Heart right ventricle (tissue), 16 donors: Measurements from ENCODE around the gene TFAP2E. TPM values are rescaled to one million over a fixed set of nuclear protein-coding genes. Genes with fewer than 3 reads are reported as not detected.
"Not testable (repeated sequence)": the region's sequence is repeated elsewhere in the genome, so short reads cannot be mapped to it uniquely, and the experiment has no call there.

Experiments
- ATAC-seq, 8 donors: fragments of 200-7000 bp; cut with Tn5 transposase; one replicate each; pipeline ENCODE4 v1.9.1; 2020; ENCODE audit warnings: mild to moderate bottlenecking in 8 of 8, moderate library complexity in 8 of 8, moderate number of reproducible peaks in 1 of 8
- DNase-seq, 2 donors: peaks; one replicate each; pipeline ENCODE4 v3.0.0-alpha.2; 2020
- H3K27ac ChIP-seq, 10 donors: fragments of 200-600 bp; sonication (generic) in 2 of 10; one replicate each; pipeline versions ENCODE4 v1.5.0 to v1.8.0; 2020 to 2022; ENCODE audit warnings: mild to moderate bottlenecking in 3 of 10
- H3K27me3 ChIP-seq, 7 donors: fragments of 200-600 bp; one replicate each; pipeline ENCODE4 v1.8.0; 2021 to 2022; ENCODE audit warnings: mild to moderate bottlenecking in 2 of 7
- H3K36me3 ChIP-seq, 9 donors: fragments of 200-600 bp; sonication (generic) in 1 of 9; one replicate each; pipeline versions ENCODE4 v1.5.0 to v1.8.0; 2020 to 2022; ENCODE audit warnings: mild to moderate bottlenecking in 2 of 9
- H3K4me1 ChIP-seq, 9 donors: fragments of 200-600 bp; sonication (generic) in 1 of 9; one replicate each; pipeline versions ENCODE4 v1.5.0 to v1.8.0; 2020 to 2022; ENCODE audit warnings: mild to moderate bottlenecking in 4 of 9
- H3K4me3 ChIP-seq, 10 donors: fragments of 200-600 bp; sonication (generic) in 2 of 10; one replicate each; pipeline versions ENCODE4 v1.5.0 to v1.8.0; 2020 to 2022; ENCODE audit warnings: mild to moderate bottlenecking in 7 of 10, moderate library complexity in 2 of 10
- H3K9me3 ChIP-seq, 11 donors: fragments of 200-600 bp in 10 of 11; sonication (generic) in 2 of 11; one replicate each; pipeline versions ENCODE4 v1.5.0 to v1.8.0; 2013 to 2022; ENCODE audit warnings: mild to moderate bottlenecking in 2 of 11, control low read depth in 1 of 11, moderate library complexity in 1 of 11
- WGBS, 2 donors: extraction: QIAGEN DNeasy Blood & Tissue Kit; methylation state at CpG; one replicate each; pipeline ENCODE4 v1.1.7; 2013; ENCODE audit warnings: inconsistent platforms in 1 of 2; 5-methylcytosine and 5-hydroxymethylcytosine counted together
- intact Hi-C, 10 donors: fragments of 100-400 bp; cut with DNase I; formaldehyde crosslinking; loops; one replicate each; pipeline versions ENCODE4 v1.11.1 to v1.14.2; 2022
- polyA plus RNA-seq, 2 donors: library from polyadenylated mRNA; stranded (reverse); fragments of 200-250 nt; gene quantifications; one replicate each; pipeline ENCODE4 v1.2.3, GENCODE V29; 2013
- total RNA-seq, 10 donors: library from RNA; stranded (reverse); fragmentation: NEBNext Ultra II Directional in 3 of 10; extraction: Animal tissue kit (Norgen Biotek cat#: 25700) in 3 of 10; gene quantifications; one replicate each; pipeline versions ENCODE4 v1.2.1 to v1.2.4, GENCODE V29; 2021 to 2023
- TF ChIP-seq, protein P1 (sequence below), 9 donors: fragments of 200-600 bp; sonication (generic) in 2 of 9; IDR thresholded peaks; one replicate each; pipeline versions ENCODE4 v1.5.0 to v1.8.0; 2021 to 2022; ENCODE audit warnings: antibody characterized with exemption in 9 of 9, mild to moderate bottlenecking in 5 of 9, moderate library complexity in 1 of 9
- donor health status: Arrhythmogenic right ventricular cardiomyopathy.
- donor health status: ischemic (EF 13 %, LVEDD 7.1; RV severe dilation, severe dysfunction).
- donor health status: healthy with polysubstance abuse.
- donor health status: DM: no; HTN: yes; CAD: no.
- donor health status: DM: no; HTN: no; CAD: no.
- donor health status: ischemic (EF 25% LVEDD 6.9; RV normal size, moderate dysfunction).
- donor health status: ischemic (EF 25% LVEDD 5.7; RV mildly dilated, moderate dysfunction).
- donor health status: healthy.
- donor health status: DM: yes; HTN: yes; CAD: no.
- donor health status: Ischemic cardiomyopathy.
- donor health status: ischemic (EF 35%, LVEDD 5.7; RV mildly dilated, moderate dysfunction).
- donor health status: nonischemic (EF 11% LVEDD 7.7; RV severe dilation, severe dysfunction).
- donor health status: DM: yes; HTN: yes; CAD: no.
- donor health status: PGD.
- donor health status: ischemic (EF 29% LVEDD 5.4; RV normal size, mild dysfunction).
- donor health status: nonischemic (EF 23%, LVEDD 6.1; RV moderate dilation, normal function).

Gene TFAP2E
- total and polyA plus RNA-seq, 12 donors, result 0.18 to 1.4 (median 0.40) TPM; not detected in 3

DNA sequence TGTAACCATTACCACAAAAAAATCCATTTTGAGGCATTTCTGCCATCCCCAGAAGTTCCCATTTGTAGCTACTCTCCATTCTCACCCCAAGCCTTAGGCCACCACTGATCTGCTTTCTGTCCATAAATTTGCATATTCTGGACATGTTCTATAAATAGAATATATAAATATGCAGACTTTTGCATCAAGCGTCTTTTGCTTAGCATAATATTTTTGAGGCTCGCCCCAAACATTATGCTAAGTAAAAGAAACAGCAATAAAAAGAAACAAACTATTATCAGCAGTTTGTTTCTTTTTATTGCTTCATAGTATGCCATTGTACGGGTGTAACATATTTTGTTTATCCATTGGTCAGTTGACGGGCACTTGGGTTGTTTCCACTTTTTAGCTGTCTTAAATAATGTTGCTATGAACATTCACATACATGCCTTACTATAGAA lies 7.9 kb downstream of the TFAP2E start:
- DNase-seq (no peak), ATAC-seq (no peak)
- intact Hi-C loops, result no loop called here
- WGBS, 2 donors, result 77 to 82% methylated on average over 4 of the region's 4 CpGs
- Histone ChIP-seq H3K4me1 (peaks cover 0 to 27% (median 13%) of the 10 kb centered on the region in 9 donors), H3K36me3 (no peaks in the 10 kb centered on the region), H3K9me3 (no peaks in the 10 kb centered on the region), H3K4me3 (no peak overlapping the region), H3K27ac (no peak overlapping the region), H3K27me3 (peaks cover 8 to 31% (median 22%) of the 10 kb centered on the region in 7 donors)
- TF ChIP-seq, protein P1, sequence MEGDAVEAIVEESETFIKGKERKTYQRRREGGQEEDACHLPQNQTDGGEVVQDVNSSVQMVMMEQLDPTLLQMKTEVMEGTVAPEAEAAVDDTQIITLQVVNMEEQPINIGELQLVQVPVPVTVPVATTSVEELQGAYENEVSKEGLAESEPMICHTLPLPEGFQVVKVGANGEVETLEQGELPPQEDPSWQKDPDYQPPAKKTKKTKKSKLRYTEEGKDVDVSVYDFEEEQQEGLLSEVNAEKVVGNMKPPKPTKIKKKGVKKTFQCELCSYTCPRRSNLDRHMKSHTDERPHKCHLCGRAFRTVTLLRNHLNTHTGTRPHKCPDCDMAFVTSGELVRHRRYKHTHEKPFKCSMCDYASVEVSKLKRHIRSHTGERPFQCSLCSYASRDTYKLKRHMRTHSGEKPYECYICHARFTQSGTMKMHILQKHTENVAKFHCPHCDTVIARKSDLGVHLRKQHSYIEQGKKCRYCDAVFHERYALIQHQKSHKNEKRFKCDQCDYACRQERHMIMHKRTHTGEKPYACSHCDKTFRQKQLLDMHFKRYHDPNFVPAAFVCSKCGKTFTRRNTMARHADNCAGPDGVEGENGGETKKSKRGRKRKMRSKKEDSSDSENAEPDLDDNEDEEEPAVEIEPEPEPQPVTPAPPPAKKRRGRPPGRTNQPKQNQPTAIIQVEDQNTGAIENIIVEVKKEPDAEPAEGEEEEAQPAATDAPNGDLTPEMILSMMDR (IDR thresholded peaks at IDR 0.05), result no peak

GRCh38 chr1:35581621-35582020 lies 8.5 kb downstream of the TFAP2E start:
- H3K4me3 ChIP-seq, DNase-seq, H3K27ac ChIP-seq, H3K36me3 ChIP-seq, ATAC-seq, intact Hi-C loops, H3K9me3 ChIP-seq: not testable (repeated sequence)
- WGBS, 2 donors, result 96% methylated on average over 9 of the region's 9 CpGs
- H3K27me3 ChIP-seq, result peaks cover 7 to 25% (median 16%) of the 10 kb centered on the region in 7 donors
- H3K4me1 ChIP-seq, result peaks cover 0 to 21% (median 13%) of the 10 kb centered on the region in 9 donors

- peaks cover 0 to under 1% (median 0%) of the 10 kb centered on the region in 9 donors for H3K36me3 ChIP-seq
- H3K9me3 ChIP-seq, result no peaks in the 10 kb centered on the region
- intact Hi-C loops, result no loop called here
- H3K4me3 ChIP-seq, result no peak overlapping the region
- TF ChIP-seq, protein P1 (IDR thresholded peaks at IDR 0.05), result no peak
- DNase-seq, result no peak
- no peak overlapping the region for H3K27ac ChIP-seq
- ATAC-seq, result no peak
- WGBS, 2 donors, result 86 to 89% methylated on average over 3 of the region's 3 CpGs
- no peaks in the 10 kb centered on the region for H3K4me1 ChIP-seq
- no peaks in the 10 kb centered on the region for H3K27me3 ChIP-seq
Observed at GRCh38 chr1:35585281-35585680, 12.2 kb downstream of the TFAP2E start.

- intact Hi-C loops, H3K4me3 ChIP-seq, H3K36me3 ChIP-seq, H3K4me1 ChIP-seq, DNase-seq, H3K27ac ChIP-seq, ATAC-seq, H3K9me3 ChIP-seq, H3K27me3 ChIP-seq: not testable (repeated sequence)
- 100% methylated on average over 1 of the region's 1 CpG for WGBS, 2 donors
Observed at GRCh38 chr1:35585805-35586204, 12.7 kb downstream of the TFAP2E start.

- H3K4me1 ChIP-seq, result no peaks in the 10 kb centered on the region
- TF ChIP-seq, protein P1 (IDR thresholded peaks at IDR 0.05), result no peak
- no peaks in the 10 kb centered on the region for H3K9me3 ChIP-seq
- 89 to 91% methylated on average over 7 of the region's 7 CpGs for WGBS, 2 donors
- no peak overlapping the region for H3K27ac ChIP-seq
- no peak overlapping the region for H3K4me3 ChIP-seq
- H3K36me3 ChIP-seq, result peaks cover 0 to 11% (median 0%) of the 10 kb centered on the region in 9 donors
- DNase-seq, result no peak
- intact Hi-C loops, result no loop called here
- ATAC-seq, result no peak
- H3K27me3 ChIP-seq, result no peaks in the 10 kb centered on the region
Observed at GRCh38 chr1:35586808-35587207, 13.7 kb downstream of the TFAP2E start.
